Occipital lobe (tissue), 2 donors: Measurements from ENCODE around the gene ZPBP2. TPM values are rescaled to one million over a fixed set of nuclear protein-coding genes. Genes with fewer than 3 reads are reported as not detected.
"Not testable (repeated sequence)": the region's sequence is repeated elsewhere in the genome, so short reads cannot be mapped to it uniquely, and the experiment has no call there.

ENCODE experiments used
- DNase-seq: peaks from one replicate; lab custom pipeline; 2025; lab: John Stamatoyannopoulos, UW
- total RNA-seq: library from RNA; depleted of rRNA; stranded (reverse); fragments of >200 nt; gene quantifications from one replicate; pipeline ENCODE4 v1.2.3, GENCODE V29; 2014

The ZPBP2 gene
- total RNA-seq = not detected

DNA sequence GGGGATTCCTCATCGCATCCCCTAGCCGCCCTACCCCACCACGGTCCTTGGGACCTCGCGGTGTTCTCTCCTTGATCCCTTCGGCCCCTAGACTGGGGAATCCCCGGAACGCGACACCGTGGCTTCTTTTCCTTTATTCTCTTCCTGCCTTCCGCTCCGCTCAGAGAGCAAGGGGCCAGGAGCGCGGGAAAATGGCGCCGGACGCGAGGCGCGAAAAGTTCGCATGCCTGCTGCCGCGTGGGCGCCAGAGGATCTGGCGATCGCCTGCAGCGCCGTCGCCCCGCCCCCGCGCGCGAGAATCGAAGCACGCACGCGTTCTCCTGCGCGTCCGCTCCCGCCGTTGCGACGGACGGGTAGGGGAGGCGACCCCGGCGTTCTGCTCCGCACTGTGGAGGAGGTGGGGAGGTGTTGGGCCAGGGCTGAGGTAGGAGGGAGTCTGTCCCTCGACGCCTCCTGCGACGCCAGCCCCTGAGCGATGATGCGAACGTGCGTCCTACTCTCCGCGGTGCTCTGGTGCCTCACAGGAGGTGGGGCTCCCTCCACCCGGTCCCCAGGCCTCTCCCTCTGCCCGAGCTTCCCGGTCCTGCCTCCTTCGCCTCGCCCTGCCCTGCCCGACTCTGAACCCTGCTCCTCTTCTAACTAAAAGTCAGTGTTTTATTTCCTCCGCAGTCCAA lies at the start of gene ZPBP2:
ZPBP2 (plus strand) TSS at position 323 of the 674 bp plus-strand sequence; CDS start at position 476, 153 bp downstream.
- no peak for DNase-seq

DNA sequence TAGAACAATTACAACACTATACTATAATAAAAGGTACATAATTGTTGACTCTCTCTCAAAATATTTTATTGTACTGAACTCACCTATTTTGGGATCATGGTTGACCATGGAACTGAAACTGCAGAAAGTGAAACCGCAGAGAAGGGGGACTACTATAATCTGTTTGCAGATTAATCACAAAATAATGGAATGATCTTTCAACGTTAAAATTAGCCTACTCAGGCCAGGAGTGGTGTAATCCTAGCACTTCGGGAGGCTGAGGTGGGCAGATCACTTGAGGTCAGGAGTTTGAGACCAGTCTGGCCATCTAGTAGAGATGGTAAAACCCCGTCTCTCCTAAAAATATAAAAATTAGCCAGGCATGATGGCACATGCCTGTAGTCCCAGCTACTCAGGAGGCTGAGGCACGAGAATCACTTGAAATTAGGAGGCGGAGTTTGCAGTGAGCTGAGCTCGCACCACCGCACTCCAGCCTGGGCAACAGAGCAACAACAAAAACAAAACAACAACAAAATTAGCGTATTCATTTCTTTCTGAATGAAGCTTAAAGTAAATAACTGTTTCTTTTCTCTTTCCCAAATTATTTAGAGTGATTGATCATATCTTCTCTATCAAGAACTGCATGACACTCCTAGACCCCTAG lies 49.5 kb upstream of the ZPBP2 start:
- no peak for DNase-seq

GRCh38 chr17:39820541-39820940 lies 47.5 kb upstream of the ZPBP2 start:
- DNase-seq = no peak

GRCh38 chr17:39820987-39821386 lies 47.0 kb upstream of the ZPBP2 start:
- DNase-seq = no peak

- DNase-seq = no peak
These were observed 46.0 kb upstream of the ZPBP2 start for GRCh38 chr17:39822051-39822451.

- DNase-seq = no peak
These were observed 44.5 kb upstream of the ZPBP2 start for GRCh38 chr17:39823407-39824054.

DNA sequence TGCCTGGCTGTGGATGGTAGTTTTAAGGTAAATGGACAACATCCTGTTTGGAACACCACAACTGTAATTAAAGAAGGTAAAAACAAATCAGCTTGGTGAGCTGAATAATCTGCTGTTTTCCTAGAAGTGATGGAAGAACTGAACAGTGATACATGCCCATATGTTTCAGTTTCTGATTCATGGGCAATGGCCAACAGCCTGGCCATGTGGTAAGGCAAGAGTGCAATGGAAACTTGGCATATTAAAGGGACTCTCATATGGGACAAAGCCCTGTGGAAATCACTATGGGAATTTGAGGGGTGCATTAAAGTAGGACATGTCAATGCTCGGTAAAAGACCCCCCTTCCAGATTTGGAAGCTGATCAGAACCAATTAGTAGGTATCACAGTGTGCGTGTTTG lies 41.7 kb upstream of the ZPBP2 start:
- DNase-seq = no peak

DNA sequence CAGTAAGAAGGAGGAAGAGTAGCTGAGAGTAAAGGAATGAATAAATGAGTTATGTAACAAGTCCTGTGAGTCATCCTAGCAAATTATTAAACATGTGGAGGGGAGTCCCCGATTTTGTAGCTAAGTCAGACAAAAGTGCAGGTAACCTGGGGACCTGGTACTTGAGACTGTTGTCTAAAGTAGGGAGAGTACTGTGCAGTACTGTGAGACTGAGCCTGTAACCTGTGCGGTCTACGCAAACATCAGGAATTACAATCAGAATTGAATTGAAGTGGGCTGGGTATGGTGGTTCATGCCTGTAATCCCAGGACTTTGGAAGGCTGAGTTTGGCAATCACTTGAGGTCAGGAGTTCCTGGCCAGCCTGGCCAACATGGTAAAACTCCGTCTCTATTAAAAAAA lies 39.6 kb upstream of the ZPBP2 start:
- DNase-seq = no peak

DNA sequence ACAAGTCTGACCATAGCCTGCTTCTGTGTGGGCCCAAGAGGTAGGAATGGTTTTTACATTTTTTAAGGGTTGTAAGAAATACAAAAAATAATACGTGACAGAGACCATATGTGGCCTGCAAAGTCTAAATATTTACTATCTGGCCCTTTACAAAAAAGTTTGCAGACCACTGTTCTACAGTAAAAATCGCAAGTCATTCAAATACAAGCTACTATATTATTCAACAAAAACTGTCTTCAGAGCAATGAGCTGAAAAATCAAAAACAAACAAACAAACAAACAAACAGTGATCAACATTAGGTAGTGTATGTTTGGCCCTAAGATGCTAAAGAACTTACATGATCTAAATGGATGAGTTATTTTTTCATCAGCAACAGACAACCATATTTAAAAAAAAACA lies 36.4 kb upstream of the ZPBP2 start:
- no peak for DNase-seq

DNA sequence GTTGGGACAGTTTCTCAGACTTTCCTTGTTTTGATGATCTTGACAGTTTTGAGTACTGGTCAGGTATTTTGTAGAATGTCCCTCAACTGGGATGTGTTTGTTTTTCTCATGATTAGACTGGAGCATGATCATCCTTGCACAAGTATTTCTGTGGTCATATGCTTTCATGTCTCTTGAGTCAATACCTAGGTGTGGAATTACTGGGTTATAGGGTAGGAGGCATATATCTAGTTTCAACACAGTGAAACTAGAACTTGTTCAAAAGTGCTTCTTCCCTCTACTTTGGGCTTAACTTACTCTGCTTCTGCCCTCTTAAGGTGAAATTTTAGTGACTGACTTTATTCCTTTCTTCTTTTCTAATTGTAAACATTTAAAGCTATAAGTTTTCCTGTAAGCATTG lies 34.0 kb upstream of the ZPBP2 start:
- no peak for DNase-seq

- no peak for DNase-seq
These were observed 32.8 kb upstream of the ZPBP2 start for GRCh38 chr17:39835038-39835786.

GRCh38 chr17:39836117-39836516 lies 31.9 kb upstream of the ZPBP2 start:
- no peak for DNase-seq

DNA sequence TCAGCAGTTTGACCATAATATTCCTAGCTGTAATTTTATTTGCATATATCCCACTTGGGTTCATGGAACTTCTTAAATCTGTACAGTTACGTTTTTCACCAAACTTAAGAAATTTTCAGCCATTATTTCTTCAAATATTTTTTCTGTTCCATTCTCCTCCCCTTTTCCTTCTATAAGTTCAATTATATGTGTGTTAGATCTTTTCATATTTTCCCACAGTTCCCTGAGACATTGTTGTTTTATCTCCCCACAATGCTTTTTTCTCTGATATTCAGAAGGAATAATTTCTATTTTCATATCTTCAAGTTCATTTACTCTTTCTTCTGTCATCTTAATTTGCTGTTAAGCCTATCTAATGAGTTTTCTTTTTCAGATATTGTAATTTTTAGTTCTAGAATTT lies 29.9 kb upstream of the ZPBP2 start:
- DNase-seq = no peak

GRCh38 chr17:39838784-39839183 lies 29.2 kb upstream of the ZPBP2 start:
- DNase-seq = no peak

DNA sequence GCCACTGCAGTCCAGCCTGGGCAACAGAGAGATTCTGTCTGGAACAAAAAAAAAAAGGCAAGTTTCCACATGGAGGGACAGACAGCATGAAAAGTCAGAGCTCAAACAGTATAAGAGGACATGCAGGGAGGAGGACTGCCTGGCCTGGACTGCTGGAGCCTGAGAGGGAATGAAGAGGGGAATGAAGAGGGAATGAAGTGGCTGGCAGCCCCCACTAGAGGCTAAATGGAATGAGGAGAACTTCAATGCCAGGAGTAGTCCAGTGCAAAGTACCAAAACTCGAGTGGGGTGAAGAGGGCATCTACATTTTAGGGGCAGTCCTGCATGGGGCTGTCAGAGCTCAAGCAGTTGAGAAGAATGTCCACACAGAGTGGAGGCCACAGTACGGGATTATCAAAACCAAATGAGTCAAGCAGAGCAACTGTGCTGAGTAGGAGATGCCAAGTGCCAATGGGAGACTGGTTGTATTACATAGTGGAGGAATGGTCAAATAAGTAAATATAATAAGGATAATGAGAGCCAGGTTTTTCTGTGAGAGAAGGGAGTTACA lies 26.8 kb upstream of the ZPBP2 start:
- no peak for DNase-seq

GRCh38 chr17:39845052-39845846 lies 22.8 kb upstream of the ZPBP2 start:
- DNase-seq = no peak

DNA sequence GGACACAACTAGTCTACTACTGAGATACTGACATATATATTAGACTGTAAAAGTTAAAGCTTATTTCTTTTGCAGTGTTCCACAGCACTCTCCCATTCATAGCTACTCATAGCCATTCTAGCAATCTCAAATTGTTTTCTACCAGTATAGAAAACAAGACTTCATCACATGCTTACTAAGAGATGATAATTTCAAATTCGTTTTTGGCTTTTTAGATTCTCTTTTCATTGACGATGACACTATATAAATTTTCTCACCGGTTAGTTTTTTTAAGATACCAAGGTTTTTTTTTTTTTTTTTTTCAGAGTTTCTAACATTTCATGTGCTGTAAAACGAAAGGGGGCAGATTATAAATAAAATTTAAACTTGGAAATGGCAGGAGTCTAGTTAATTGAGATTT lies 21.8 kb upstream of the ZPBP2 start:
- no peak for DNase-seq

- DNase-seq = no peak
These were observed 19.4 kb upstream of the ZPBP2 start for GRCh38 chr17:39848600-39848999.

DNA sequence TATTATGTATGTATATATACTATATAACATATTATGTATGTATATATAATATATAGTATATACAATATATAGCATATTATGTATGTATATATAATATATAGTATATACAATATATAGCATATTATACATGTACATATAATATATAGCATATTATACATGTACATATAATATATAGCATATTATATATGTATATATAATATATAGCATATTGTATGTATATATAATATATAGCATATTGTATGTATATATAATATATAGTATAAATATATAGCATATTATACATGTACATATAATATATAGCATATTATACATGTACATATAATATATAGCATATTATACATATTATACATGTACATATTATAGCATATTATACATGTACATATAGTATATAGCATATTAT lies 17.8 kb upstream of the ZPBP2 start:
- DNase-seq = not testable (repeated sequence)

GRCh38 chr17:39852239-39852638 lies 15.8 kb upstream of the ZPBP2 start:
- no peak for DNase-seq

DNA sequence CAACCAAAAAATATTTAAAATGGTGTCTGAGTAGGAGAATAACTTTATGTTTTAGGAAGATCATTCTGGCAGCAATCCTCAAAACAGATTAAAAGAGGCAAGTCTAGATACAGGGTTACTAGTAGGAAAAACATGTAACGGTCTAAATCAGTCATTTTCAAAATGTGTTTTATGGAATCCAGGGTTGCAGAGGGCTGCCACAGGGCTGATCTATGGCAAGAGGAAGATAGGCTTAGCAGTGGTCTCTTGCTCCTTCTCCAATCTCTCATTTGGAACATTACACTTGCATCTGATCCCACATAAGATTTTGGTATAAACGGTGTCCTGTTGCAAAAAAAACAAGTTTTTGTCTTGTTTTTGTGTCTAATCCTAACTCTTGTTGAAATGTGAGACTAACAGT lies 13.1 kb upstream of the ZPBP2 start:
- no peak for DNase-seq
